Measurements from ENCODE around the gene IZUMO4. TPM values are rescaled to one million over a fixed set of nuclear protein-coding genes. Genes with fewer than 3 reads are reported as not detected.

Gene IZUMO4
- total RNA-seq, 2 experiments from 2014 or later, result 7.5 to 8.5 TPM

Other genes starting within 250 kb of the IZUMO4 start
- gene REXO1, start 248.4 kb upstream of the IZUMO4 start, total RNA-seq, result 10 to 100 TPM; 52.5 to 53.0 TPM
- gene KLF16, start 233.3 kb upstream of the IZUMO4 start, total RNA-seq, result 10 to 100 TPM; 41.5 to 45.7 TPM
- gene ABHD17A, start 211.4 kb upstream of the IZUMO4 start, total RNA-seq, result 100 to 1,000 TPM; 117 to 125 TPM
- 1 to 10 TPM; 7.3 to 8.0 TPM for gene ADAT3, start 191.5 kb upstream of the IZUMO4 start, total RNA-seq
- 10 to 100 TPM; 43.6 to 48.6 TPM for gene SCAMP4, start 191.5 kb upstream of the IZUMO4 start, total RNA-seq
- gene CSNK1G2, start 155.7 kb upstream of the IZUMO4 start, total RNA-seq, result 10 to 100 TPM; 62.9 to 64.7 TPM
- 10 to 100 TPM; 17.0 to 24.8 TPM for gene BTBD2, start 81.2 kb upstream of the IZUMO4 start, total RNA-seq
- 100 to 1,000 TPM; 164 to 171 TPM for gene MKNK2, start 45.7 kb upstream of the IZUMO4 start, total RNA-seq
- 100 to 1,000 TPM; 173 to 181 TPM for gene MOB3A, start 589 bp upstream of the IZUMO4 start, total RNA-seq
- 100 to 1,000 TPM in 1 of 2 experiments, 10 to 100 TPM in 1; 94.2 to 103 TPM for gene AP3D1, start 54.7 kb downstream of the IZUMO4 start, total RNA-seq
- gene DOT1L, start 67.0 kb downstream of the IZUMO4 start, total RNA-seq, result 10 to 100 TPM; 84.1 to 86.3 TPM
- gene PLEKHJ1, start 139.4 kb downstream of the IZUMO4 start, total RNA-seq, result 10 to 100 TPM; 87.0 to 90.6 TPM
- 100 to 1,000 TPM; 133 to 142 TPM for gene SF3A2, start 139.9 kb downstream of the IZUMO4 start, total RNA-seq
- 1 to 10 TPM; 5.9 to 6.3 TPM for gene AMH, start 152.4 kb downstream of the IZUMO4 start, total RNA-seq
- gene JSRP1, start 159.5 kb downstream of the IZUMO4 start, total RNA-seq, result 1 to 10 TPM in 1 of 2 experiments, under 1 TPM in 1; 0.61 to 1.3 TPM
- under 1 TPM in 1 of 2 experiments, not detected in 1; 0.06 TPM for gene PEAK3, start 185.3 kb downstream of the IZUMO4 start, total RNA-seq
- under 1 TPM; 0.15 to 0.17 TPM for gene LINGO3, start 211.2 kb downstream of the IZUMO4 start, total RNA-seq
- gene LSM7, start 231.7 kb downstream of the IZUMO4 start, total RNA-seq, result 100 to 1,000 TPM; 170 to 175 TPM
- 10 to 100 TPM; 44.5 to 45.0 TPM for gene SPPL2B, start 231.8 kb downstream of the IZUMO4 start, total RNA-seq